ENCODE measurements around the gene NRROS. TPM values are rescaled to one million over a fixed set of nuclear protein-coding genes. Genes with fewer than 3 reads are reported as not detected.

The NRROS gene
- total RNA-seq, 1 donor from 2014 or later: 5.4 TPM

GRCh38 chr3:196624067-196624790 is 15.3 kb upstream of the NRROS start:
- Histone ChIP-seq H3K27me3 (no peaks in the 10 kb centered on the region), H3K4me3 (no peak overlapping the region), H3K9me3 (no peaks in the 10 kb centered on the region), H3K27ac (peak overlapping the region; percentile 17), H3K36me3 (no peaks in the 10 kb centered on the region), H3K4me1 (peaks cover 8% of the 10 kb centered on the region)
- TF ChIP-seq CTCF (IDR thresholded peaks at IDR 0.05): no peak
- no peak for TF ChIP-seq POLR2A (IDR thresholded peaks at IDR 0.05)
- TF ChIP-seq POLR2AphosphoS5 (IDR thresholded peaks at IDR 0.05; ENCODE audit: insufficient read depth in 1 of 2, low read depth in 1 of 2): no peak
- intact Hi-C loops (cut with DNase I): no loop called here
- no peak for DNase-seq (ENCODE audit: extremely low spot score in 2 of 2)

- Histone ChIP-seq H3K4me3 (no peak overlapping the region), H3K36me3 (no peaks in the 10 kb centered on the region), H3K9me3 (no peaks in the 10 kb centered on the region), H3K27ac (no peak overlapping the region), H3K27me3 (no peaks in the 10 kb centered on the region), H3K4me1 (peaks cover 7% of the 10 kb centered on the region)
- TF ChIP-seq POLR2AphosphoS5 (IDR thresholded peaks at IDR 0.05; ENCODE audit: insufficient read depth in 1 of 2, low read depth in 1 of 2) (no peak), POLR2A (IDR thresholded peaks at IDR 0.05) (no peak), CTCF (IDR thresholded peaks at IDR 0.05) (no peak)
- intact Hi-C loops (cut with DNase I): no loop called here
- no peak for DNase-seq (ENCODE audit: extremely low spot score in 2 of 2)
These were observed 14.6 kb upstream of the NRROS start for GRCh38 chr3:196624907-196625306.

GRCh38 chr3:196625331-196625730 is 14.2 kb upstream of the NRROS start:
- Histone ChIP-seq H3K4me1 (peaks cover 3% of the 10 kb centered on the region), H3K9me3 (no peaks in the 10 kb centered on the region), H3K36me3 (no peaks in the 10 kb centered on the region), H3K27ac (no peak overlapping the region), H3K4me3 (no peak overlapping the region), H3K27me3 (no peaks in the 10 kb centered on the region)
- intact Hi-C loops (cut with DNase I): no loop called here
- no peak for TF ChIP-seq CTCF (IDR thresholded peaks at IDR 0.05)
- no peak for DNase-seq (ENCODE audit: extremely low spot score in 2 of 2)

- Histone ChIP-seq H3K4me3 (no peak overlapping the region), H3K4me1 (peaks cover 11% of the 10 kb centered on the region), H3K27me3 (no peaks in the 10 kb centered on the region), H3K36me3 (no peaks in the 10 kb centered on the region), H3K9me3 (no peaks in the 10 kb centered on the region), H3K27ac (no peak overlapping the region)
- intact Hi-C loops (cut with DNase I): no loop called here
- no peak for DNase-seq (ENCODE audit: extremely low spot score in 2 of 2)
- TF ChIP-seq POLR2A (IDR thresholded peaks at IDR 0.05): no peak
- TF ChIP-seq CTCF (IDR thresholded peaks at IDR 0.05): no peak
- TF ChIP-seq POLR2AphosphoS5 (IDR thresholded peaks at IDR 0.05; ENCODE audit: insufficient read depth in 1 of 2, low read depth in 1 of 2): no peak
These were observed 11.6 kb upstream of the NRROS start for GRCh38 chr3:196627918-196628231.

GRCh38 chr3:196629228-196629627 is 10.3 kb upstream of the NRROS start:
- no peaks in the 10 kb centered on the region for H3K27me3 ChIP-seq
- H3K9me3 ChIP-seq: no peaks in the 10 kb centered on the region
- no peaks in the 10 kb centered on the region for H3K36me3 ChIP-seq
- intact Hi-C loops (cut with DNase I): no loop called here
- H3K27ac ChIP-seq: no peak overlapping the region
- no peak overlapping the region for H3K4me3 ChIP-seq
- no peak for DNase-seq (ENCODE audit: extremely low spot score in 2 of 2)
- H3K4me1 ChIP-seq: peaks cover 15% of the 10 kb centered on the region
- TF ChIP-seq CTCF (IDR thresholded peaks at IDR 0.05): no peak
- no peak for TF ChIP-seq POLR2A (IDR thresholded peaks at IDR 0.05)
- no peak for TF ChIP-seq POLR2AphosphoS5 (IDR thresholded peaks at IDR 0.05; ENCODE audit: insufficient read depth in 1 of 2, low read depth in 1 of 2)

All from vagina (tissue), 2 donors.